HepG2 (cell line): ENCODE results near the gene RHBDL3. TPM values are rescaled to one million over a fixed set of nuclear protein-coding genes. Genes with fewer than 3 reads are reported as not detected.

ENCODE experiments used
- ATAC-seq: fragments of 200-7000 bp; cut with Tn5 transposase; 3 replicates; pipeline ENCODE4 v1.9.1; 2020; ENCODE audit warnings: mild to moderate bottlenecking, moderate library complexity
- BruUV-seq: library from RNA; stranded (reverse); fragments of 400-500 nt; replicated peaks from 2 replicates; lab custom pipeline; 2021; lab: Mats Ljungman, UMichigan
- CTCF ChIA-PET: fragments of 300-600 bp; formaldehyde crosslinking; extraction: SDS; loops from one replicate; lab custom pipeline; 2021; ENCODE audit warnings: low total read pairs, inconsistent platforms, low intra/inter-chr PET ratio; lab: Yijun Ruan, JAX
- POLR2A ChIA-PET: fragments of 350-600 bp; sonication (Branson Sonifier 250); formaldehyde crosslinking; loops from one replicate; lab custom pipeline; 2020; ENCODE audit warnings: antibody characterized with exemption, inconsistent platforms; lab: Yijun Ruan, JAX
- DNase-seq: peaks from one replicate; pipeline ENCODE4 v3.0.0-alpha.2; 2015; ENCODE audit warnings: low spot score
- FAIRE-seq: peaks from 3 replicates; lab custom pipeline; 2011; peaks lifted over from hg19 to GRCh38; lab: Jason Lieb, UNC
- H2AFZ ChIP-seq: one replicate; pipeline ENCODE4 v1.6.1; 2011; ENCODE audit warnings: low read length, inconsistent platforms
- H3K27ac ChIP-seq: fragments of 300-600 bp; 3 replicates; pipeline ENCODE4 v1.8.0; 2011; ENCODE audit warnings: mixed run types, mild to moderate bottlenecking, mixed read lengths, low read length, inconsistent platforms; ENCODE audit not compliant: insufficient read depth; ENCODE audit errors: extremely low read length
- H3K27me3 ChIP-seq, 2 experiments: fragments of 200-600 bp in 1 of 2; 2 replicates in 1 of 2; 3 replicates in 1 of 2; pipeline versions ENCODE4 v1.6.0 to v1.8.0; 2011; ENCODE audit warnings: low read length in 2 of 2, mild to moderate bottlenecking in 2 of 2, moderate library complexity in 2 of 2, inconsistent platforms in 1 of 2; ENCODE audit not compliant: insufficient read depth in 2 of 2, control insufficient read depth in 1 of 2
- H3K36me3 ChIP-seq, 2 experiments: fragments of 200-600 bp in 1 of 2; replicated peaks in 1 of 2; 2 replicates in 1 of 2; 3 replicates in 1 of 2; pipeline versions ENCODE4 v1.5.1 to v1.8.0; 2011; ENCODE audit warnings: low read length in 2 of 2, inconsistent platforms in 1 of 2; ENCODE audit not compliant: insufficient read depth in 2 of 2, control insufficient read depth in 1 of 2
- H3K4me1 ChIP-seq: 2 replicates; pipeline ENCODE4 v1.5.1; 2012; ENCODE audit warnings: low read length, inconsistent platforms; ENCODE audit not compliant: insufficient read depth
- H3K4me2 ChIP-seq: 2 replicates; pipeline ENCODE4 v1.6.0; 2011; ENCODE audit warnings: low read depth, low read length, inconsistent platforms
- H3K4me3 ChIP-seq, 3 experiments: fragments of 200-600 bp in 1 of 3; sonication (generic), shearing (Covaris generic) in 1 of 3; replicated peaks in 1 of 3; 2 replicates each; pipeline ENCODE4 v1.5.1; 2011 to 2016; ENCODE audit warnings: low read length in 3 of 3, inconsistent platforms in 2 of 3, low read depth in 2 of 3, mild to moderate bottlenecking in 2 of 3, control low read depth in 1 of 3, mixed read lengths in 1 of 3; ENCODE audit not compliant: insufficient read depth in 1 of 3
- H3K79me2 ChIP-seq: one replicate; pipeline ENCODE4 v1.6.1; 2011; ENCODE audit warnings: low read length, inconsistent platforms; ENCODE audit not compliant: insufficient read depth
- H3K9ac ChIP-seq: 2 replicates; pipeline ENCODE4 v1.6.0; 2011; ENCODE audit warnings: mild to moderate bottlenecking, low read depth, low read length, inconsistent platforms; ENCODE audit not compliant: insufficient read depth
- H3K9me3 ChIP-seq: 2 replicates; pipeline ENCODE4 v1.5.1; 2012; ENCODE audit warnings: mild to moderate bottlenecking, low read length
- H4K20me1 ChIP-seq: 2 replicates; pipeline ENCODE4 v1.6.0; 2011; ENCODE audit warnings: inconsistent platforms, mild to moderate bottlenecking, low read length, moderate library complexity; ENCODE audit not compliant: insufficient read depth
- ARID2 ChIP-seq: sonication (generic); formaldehyde crosslinking; IDR thresholded peaks from 2 replicates; pipeline ENCODE4 v1.8.1; 2022; ENCODE audit warnings: mild to moderate bottlenecking, missing genetic modification reagents, borderline replicate concordance
- FOXP1 ChIP-seq, 2 experiments: fragments of 450-650 bp in 1 of 2; IDR thresholded peaks; 2 replicates each; pipeline ENCODE4 v1.6.1; 2017 to 2018; ENCODE audit warnings: antibody characterized with exemption in 1 of 2
- TP53 ChIP-seq: sonication (generic); formaldehyde crosslinking; conservative IDR thresholded peaks from 2 replicates; pipeline ENCODE4 v1.4.0; 2020; ENCODE audit warnings: missing genetic modification reagents
- ZBTB1 ChIP-seq: sonication (generic); formaldehyde crosslinking; IDR thresholded peaks from 2 replicates; pipeline ENCODE4 v1.4.0; 2020; ENCODE audit warnings: missing genetic modification reagents, borderline replicate concordance
- ZMYM3 ChIP-seq: sonication (generic); formaldehyde crosslinking; IDR thresholded peaks from 2 replicates; pipeline ENCODE4 v1.5.1; 2020; ENCODE audit warnings: mild to moderate bottlenecking, missing genetic modification reagents
- ZNF256 ChIP-seq: sonication (generic); formaldehyde crosslinking; conservative IDR thresholded peaks from 2 replicates; pipeline ENCODE4 v1.4.0; 2020; ENCODE audit warnings: missing genetic modification reagents
- ZNF570 ChIP-seq: sonication (generic); formaldehyde crosslinking; IDR thresholded peaks from 2 replicates; pipeline ENCODE4 v1.4.0; 2020; ENCODE audit warnings: mild to moderate bottlenecking, missing genetic modification reagents, borderline replicate concordance
- WGBS: methylation state at CpG from one replicate; pipeline ENCODE4 v1.1.6; 2017; ENCODE audit warnings: low lambda C conversion rate; 5-methylcytosine and 5-hydroxymethylcytosine counted together
- in situ Hi-C: cut with HindIII; loops from 2 replicates; pipeline ENCODE4 v1.10.0; 2017; ENCODE audit warnings: low pct_unique_long_range_greater_than_20kb; ENCODE audit not compliant: extremely low pct_ligation_motif_present
- intact Hi-C: fragments of 100-400 bp; cut with micrococcal nuclease; formaldehyde crosslinking; loops from one replicate; pipeline ENCODE4 v1.10.0; 2022; ENCODE audit not compliant: unreplicated experiment
- polyA plus RNA-seq, 8 experiments: library from polyadenylated mRNA; depleted of rRNA in 3 of 8; stranded (reverse) in 7 of 8; unstranded in 1 of 8; fragments of >200 nt; fragmentation: Illumina TruSeq in 4 of 8; extraction: Trizol in 4 of 8; gene quantifications; 2 replicates each; pipeline versions ENCODE4 v1.2.1 to v1.2.3, GENCODE V29; 2011 to 2016; ENCODE audit warnings: low read depth in 4 of 8, missing spikeins in 1 of 8, mixed read lengths in 1 of 8; ENCODE audit not compliant: insufficient read depth in 1 of 8
- total RNA-seq, 5 experiments: library from RNA; depleted of rRNA; stranded (reverse); fragments of >200 nt; fragmentation: Illumina TruSeq; extraction: Trizol; gene quantifications; 2 replicates each; pipeline ENCODE4 v1.2.3, GENCODE V29; 2016; ENCODE audit warnings: low read depth in 1 of 5
- TF ChIP-seq, protein P1 (sequence below): sonication (generic); formaldehyde crosslinking; IDR thresholded peaks from 2 replicates; pipeline ENCODE4 v1.4.0; 2020; ENCODE audit warnings: missing genetic modification reagents, borderline replicate concordance
- TF ChIP-seq, protein P2 (sequence below): sonication (generic); formaldehyde crosslinking; conservative IDR thresholded peaks from 2 replicates; pipeline ENCODE4 v1.8.1; 2023; ENCODE audit warnings: missing genetic modification reagents
- TF ChIP-seq, protein P3 (sequence below): sonication (generic); formaldehyde crosslinking; IDR thresholded peaks from 2 replicates; pipeline ENCODE4 v1.5.1; 2020; ENCODE audit warnings: mild to moderate bottlenecking, missing genetic modification reagents
- TF ChIP-seq, protein P4 (sequence below): sonication (generic); formaldehyde crosslinking; IDR thresholded peaks from 2 replicates; pipeline ENCODE4 v1.9.0; 2021; ENCODE audit warnings: mild to moderate bottlenecking, missing genetic modification reagents

The RHBDL3 gene
- total and polyA plus RNA-seq, 2 of the 13 experiments (the other 11 are each of a cell fraction or from before 2014, with no cell fraction given) = 0.09 TPM; not detected in 1

DNA sequence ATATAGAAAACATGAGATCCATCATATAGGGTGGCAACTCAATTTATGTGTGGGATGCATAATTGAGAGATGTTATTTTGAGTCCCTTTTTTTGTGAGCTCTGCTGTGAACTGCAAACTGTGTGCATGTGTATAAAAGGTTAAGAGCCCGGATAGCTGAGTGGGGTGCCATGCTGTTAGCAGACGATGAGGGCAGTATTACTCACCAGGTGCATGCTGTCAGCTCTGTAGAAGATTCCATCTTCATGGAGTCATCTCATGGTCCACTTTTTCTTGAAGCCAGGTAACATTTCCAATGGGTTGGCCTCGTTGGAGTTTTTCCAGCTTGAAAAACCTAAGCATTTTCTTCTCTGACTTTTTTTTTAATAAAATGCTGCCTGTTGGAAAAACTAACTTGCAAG lies 43.0 kb upstream of the RHBDL3 start:
- no peaks in the 10 kb centered on the region for H3K9me3 ChIP-seq
- no peak overlapping the region for H3K4me3 ChIP-seq
- H2AFZ ChIP-seq = no peak overlapping the region
- in situ Hi-C loops = no loop called here
- no peak for FAIRE-seq
- BruUV-seq = no TSS peak
- 89% methylated on average over 3 of the region's 3 CpGs for WGBS
- no peak overlapping the region for H3K27ac ChIP-seq
- POLR2A ChIA-PET = no interaction called here
- H3K4me1 ChIP-seq = no peaks in the 10 kb centered on the region
- no peaks in the 10 kb centered on the region for H4K20me1 ChIP-seq
- no peak for DNase-seq
- H3K9ac ChIP-seq = no peak overlapping the region
- no peak overlapping the region for H3K4me2 ChIP-seq
- intact Hi-C loops = no loop called here
- H3K27me3 ChIP-seq = no peaks in the 10 kb centered on the region
- peaks cover 4 to 8% of the 10 kb centered on the region in 2 experiments; a peak in 2 of 5 replicates for H3K36me3 ChIP-seq
- no peak for ATAC-seq
- CTCF ChIA-PET = no interaction called here
- H3K79me2 ChIP-seq = no peaks in the 10 kb centered on the region
- TF ChIP-seq TP53 (CRISPR knock-in tag) (no peak), ZBTB1 (CRISPR knock-in tag) (no peak), ZMYM3 (no peak), FOXP1 (IDR thresholded peaks at IDR 0.05) (no peak), FOXP1 (CRISPR knock-in tag; IDR thresholded peaks at IDR 0.05) (no peak), ZNF570 (no peak), ARID2 (CRISPR knock-in tag) (no peak), ZNF256 (CRISPR knock-in tag) (no peak)
- TF ChIP-seq, protein P1, sequence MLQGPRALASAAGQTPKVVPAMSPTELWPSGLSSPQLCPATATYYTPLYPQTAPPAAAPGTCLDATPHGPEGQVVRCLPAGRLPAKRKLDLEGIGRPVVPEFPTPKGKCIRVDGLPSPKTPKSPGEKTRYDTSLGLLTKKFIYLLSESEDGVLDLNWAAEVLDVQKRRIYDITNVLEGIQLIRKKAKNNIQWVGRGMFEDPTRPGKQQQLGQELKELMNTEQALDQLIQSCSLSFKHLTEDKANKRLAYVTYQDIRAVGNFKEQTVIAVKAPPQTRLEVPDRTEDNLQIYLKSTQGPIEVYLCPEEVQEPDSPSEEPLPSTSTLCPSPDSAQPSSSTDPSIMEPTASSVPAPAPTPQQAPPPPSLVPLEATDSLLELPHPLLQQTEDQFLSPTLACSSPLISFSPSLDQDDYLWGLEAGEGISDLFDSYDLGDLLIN (CRISPR knock-in tag) = no peak
- TF ChIP-seq, protein P2, sequence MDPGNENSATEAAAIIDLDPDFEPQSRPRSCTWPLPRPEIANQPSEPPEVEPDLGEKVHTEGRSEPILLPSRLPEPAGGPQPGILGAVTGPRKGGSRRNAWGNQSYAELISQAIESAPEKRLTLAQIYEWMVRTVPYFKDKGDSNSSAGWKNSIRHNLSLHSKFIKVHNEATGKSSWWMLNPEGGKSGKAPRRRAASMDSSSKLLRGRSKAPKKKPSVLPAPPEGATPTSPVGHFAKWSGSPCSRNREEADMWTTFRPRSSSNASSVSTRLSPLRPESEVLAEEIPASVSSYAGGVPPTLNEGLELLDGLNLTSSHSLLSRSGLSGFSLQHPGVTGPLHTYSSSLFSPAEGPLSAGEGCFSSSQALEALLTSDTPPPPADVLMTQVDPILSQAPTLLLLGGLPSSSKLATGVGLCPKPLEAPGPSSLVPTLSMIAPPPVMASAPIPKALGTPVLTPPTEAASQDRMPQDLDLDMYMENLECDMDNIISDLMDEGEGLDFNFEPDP (CRISPR knock-in tag) = no peak
- TF ChIP-seq, protein P3, sequence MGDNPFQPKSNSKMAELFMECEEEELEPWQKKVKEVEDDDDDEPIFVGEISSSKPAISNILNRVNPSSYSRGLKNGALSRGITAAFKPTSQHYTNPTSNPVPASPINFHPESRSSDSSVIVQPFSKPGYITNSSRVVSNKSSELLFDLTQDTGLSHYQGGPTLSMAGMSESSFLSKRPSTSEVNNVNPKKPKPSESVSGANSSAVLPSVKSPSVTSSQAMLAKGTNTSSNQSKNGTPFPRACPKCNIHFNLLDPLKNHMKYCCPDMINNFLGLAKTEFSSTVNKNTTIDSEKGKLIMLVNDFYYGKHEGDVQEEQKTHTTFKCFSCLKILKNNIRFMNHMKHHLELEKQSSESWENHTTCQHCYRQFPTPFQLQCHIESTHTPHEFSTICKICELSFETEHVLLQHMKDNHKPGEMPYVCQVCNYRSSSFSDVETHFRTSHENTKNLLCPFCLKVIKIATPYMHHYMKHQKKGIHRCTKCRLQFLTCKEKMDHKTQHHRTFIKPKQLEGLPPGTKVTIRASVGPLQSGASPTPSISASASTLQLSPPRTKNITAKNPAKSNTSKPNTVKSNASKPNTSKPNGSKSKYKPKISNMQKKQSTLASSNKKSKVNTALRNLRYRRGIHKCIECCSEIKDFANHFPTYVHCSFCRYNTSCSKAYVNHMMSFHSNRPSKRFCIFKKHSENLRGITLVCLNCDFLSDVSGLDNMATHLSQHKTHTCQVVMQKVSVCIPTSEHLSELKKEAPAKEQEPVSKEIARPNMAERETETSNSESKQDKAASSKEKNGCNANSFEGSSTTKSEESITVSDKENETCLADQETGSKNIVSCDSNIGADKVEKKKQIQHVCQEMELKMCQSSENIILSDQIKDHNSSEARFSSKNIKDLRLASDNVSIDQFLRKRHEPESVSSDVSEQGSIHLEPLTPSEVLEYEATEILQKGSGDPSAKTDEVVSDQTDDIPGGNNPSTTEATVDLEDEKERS (CRISPR knock-in tag) = no peak
- TF ChIP-seq, protein P4, sequence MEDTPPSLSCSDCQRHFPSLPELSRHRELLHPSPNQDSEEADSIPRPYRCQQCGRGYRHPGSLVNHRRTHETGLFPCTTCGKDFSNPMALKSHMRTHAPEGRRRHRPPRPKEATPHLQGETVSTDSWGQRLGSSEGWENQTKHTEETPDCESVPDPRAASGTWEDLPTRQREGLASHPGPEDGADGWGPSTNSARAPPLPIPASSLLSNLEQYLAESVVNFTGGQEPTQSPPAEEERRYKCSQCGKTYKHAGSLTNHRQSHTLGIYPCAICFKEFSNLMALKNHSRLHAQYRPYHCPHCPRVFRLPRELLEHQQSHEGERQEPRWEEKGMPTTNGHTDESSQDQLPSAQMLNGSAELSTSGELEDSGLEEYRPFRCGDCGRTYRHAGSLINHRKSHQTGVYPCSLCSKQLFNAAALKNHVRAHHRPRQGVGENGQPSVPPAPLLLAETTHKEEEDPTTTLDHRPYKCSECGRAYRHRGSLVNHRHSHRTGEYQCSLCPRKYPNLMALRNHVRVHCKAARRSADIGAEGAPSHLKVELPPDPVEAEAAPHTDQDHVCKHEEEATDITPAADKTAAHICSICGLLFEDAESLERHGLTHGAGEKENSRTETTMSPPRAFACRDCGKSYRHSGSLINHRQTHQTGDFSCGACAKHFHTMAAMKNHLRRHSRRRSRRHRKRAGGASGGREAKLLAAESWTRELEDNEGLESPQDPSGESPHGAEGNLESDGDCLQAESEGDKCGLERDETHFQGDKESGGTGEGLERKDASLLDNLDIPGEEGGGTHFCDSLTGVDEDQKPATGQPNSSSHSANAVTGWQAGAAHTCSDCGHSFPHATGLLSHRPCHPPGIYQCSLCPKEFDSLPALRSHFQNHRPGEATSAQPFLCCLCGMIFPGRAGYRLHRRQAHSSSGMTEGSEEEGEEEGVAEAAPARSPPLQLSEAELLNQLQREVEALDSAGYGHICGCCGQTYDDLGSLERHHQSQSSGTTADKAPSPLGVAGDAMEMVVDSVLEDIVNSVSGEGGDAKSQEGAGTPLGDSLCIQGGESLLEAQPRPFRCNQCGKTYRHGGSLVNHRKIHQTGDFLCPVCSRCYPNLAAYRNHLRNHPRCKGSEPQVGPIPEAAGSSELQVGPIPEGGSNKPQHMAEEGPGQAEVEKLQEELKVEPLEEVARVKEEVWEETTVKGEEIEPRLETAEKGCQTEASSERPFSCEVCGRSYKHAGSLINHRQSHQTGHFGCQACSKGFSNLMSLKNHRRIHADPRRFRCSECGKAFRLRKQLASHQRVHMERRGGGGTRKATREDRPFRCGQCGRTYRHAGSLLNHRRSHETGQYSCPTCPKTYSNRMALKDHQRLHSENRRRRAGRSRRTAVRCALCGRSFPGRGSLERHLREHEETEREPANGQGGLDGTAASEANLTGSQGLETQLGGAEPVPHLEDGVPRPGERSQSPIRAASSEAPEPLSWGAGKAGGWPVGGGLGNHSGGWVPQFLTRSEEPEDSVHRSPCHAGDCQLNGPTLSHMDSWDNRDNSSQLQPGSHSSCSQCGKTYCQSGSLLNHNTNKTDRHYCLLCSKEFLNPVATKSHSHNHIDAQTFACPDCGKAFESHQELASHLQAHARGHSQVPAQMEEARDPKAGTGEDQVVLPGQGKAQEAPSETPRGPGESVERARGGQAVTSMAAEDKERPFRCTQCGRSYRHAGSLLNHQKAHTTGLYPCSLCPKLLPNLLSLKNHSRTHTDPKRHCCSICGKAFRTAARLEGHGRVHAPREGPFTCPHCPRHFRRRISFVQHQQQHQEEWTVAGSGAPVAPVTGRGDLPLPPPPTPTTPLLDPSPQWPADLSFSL (CRISPR knock-in tag) = no peak
